Measurements from ENCODE around the gene ARFGAP1.

Gene ARFGAP1

DNA sequence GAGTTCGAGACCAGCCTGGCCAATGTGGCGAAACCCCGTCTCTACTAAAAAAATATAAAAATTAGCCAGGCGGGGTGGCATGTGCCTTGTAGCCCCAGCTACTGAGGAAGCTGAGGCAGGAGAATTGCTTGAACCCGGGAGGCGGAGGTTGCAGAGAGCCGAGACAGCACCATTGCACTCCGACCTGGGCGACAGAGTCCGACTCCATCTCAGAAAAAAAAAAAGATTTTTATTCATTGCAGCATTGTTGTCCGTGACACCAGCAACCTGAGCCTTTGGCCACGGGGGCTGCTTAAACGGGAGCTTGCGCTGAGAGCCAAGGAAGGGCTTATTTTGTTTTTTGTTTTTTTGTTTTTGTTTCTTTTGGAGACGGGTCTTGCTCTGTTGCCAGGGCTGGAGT lies 7.3 kb downstream of the ARFGAP1 start:
- H3K36me3 ChIP-seq, result peaks cover 60% of the 10 kb centered on the region
- no peak for DNase-seq
- H3K27ac ChIP-seq, result no peak overlapping the region
- H3K9me3 ChIP-seq (ENCODE audit: severe bottlenecking), result no peaks in the 10 kb centered on the region
- TF ChIP-seq, protein P1, sequence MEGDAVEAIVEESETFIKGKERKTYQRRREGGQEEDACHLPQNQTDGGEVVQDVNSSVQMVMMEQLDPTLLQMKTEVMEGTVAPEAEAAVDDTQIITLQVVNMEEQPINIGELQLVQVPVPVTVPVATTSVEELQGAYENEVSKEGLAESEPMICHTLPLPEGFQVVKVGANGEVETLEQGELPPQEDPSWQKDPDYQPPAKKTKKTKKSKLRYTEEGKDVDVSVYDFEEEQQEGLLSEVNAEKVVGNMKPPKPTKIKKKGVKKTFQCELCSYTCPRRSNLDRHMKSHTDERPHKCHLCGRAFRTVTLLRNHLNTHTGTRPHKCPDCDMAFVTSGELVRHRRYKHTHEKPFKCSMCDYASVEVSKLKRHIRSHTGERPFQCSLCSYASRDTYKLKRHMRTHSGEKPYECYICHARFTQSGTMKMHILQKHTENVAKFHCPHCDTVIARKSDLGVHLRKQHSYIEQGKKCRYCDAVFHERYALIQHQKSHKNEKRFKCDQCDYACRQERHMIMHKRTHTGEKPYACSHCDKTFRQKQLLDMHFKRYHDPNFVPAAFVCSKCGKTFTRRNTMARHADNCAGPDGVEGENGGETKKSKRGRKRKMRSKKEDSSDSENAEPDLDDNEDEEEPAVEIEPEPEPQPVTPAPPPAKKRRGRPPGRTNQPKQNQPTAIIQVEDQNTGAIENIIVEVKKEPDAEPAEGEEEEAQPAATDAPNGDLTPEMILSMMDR (IDR thresholded peaks at IDR 0.05; ENCODE audit: low read depth, low read length), result no peak
- H3K4me3 ChIP-seq (ENCODE audit: low read depth, low read length), result no peak overlapping the region
- H3K27me3 ChIP-seq (ENCODE audit: insufficient read depth, low read depth, severe bottlenecking), result no peaks in the 10 kb centered on the region

DNA sequence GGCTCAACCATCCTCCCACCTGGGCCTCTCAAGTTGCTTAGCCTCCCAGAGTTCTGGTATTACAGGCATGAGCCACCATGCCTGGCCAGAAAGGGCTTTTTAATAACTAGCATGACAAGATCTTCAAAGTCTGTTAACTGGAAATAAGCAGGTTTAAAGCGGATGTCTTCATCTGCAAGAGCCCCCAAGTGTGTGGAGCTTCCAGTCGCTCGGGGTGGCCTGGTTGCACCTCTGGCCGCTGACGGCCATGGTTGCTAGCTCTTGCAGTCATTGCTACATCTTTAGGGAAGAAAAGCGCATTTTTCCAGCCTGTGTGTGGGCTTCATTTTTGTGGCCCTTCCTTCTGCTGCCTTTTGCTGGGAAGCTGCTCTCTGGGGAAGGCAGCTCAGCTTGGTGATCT lies 7.8 kb downstream of the ARFGAP1 start:
- Histone ChIP-seq H3K4me3 (ENCODE audit: low read depth, low read length) (no peak overlapping the region), H3K36me3 (peaks cover 60% of the 10 kb centered on the region), H3K27ac (no peak overlapping the region), H3K9me3 (ENCODE audit: severe bottlenecking) (no peaks in the 10 kb centered on the region), H3K27me3 (ENCODE audit: insufficient read depth, low read depth, severe bottlenecking) (no peaks in the 10 kb centered on the region)
- TF ChIP-seq, protein P1 (IDR thresholded peaks at IDR 0.05; ENCODE audit: low read depth, low read length), result no peak
- DNase-seq, result no peak

DNA sequence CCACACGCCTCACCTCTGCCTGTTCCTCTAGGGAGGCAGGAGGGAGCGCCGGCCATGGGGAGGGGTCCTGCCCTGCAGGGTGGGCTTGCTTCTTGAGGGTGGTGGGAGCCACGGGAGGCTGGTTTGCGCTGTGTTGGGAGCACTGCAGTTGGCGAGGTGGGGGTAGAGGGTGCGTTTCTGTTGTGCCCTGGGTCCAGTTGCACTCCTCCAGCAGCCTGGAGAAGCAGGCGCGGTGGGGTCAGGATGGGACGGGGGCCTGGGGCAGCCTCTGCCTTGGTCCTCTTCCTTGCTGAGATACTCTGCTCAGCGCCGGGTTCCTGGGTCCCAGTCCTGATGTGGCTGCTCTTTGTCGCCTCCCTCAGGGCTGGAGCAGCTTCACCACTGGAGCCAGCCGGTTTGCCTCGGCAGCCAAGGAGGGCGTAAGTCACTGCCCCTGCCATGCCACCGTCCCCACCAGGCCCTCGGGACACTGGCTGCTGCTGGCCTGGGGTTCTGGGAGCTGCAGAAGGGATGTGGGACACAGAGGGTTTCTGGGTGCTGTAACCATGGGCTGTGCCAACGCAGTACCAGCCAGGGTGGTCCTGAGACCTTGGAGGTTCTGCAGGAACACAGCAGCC lies 8.4 kb downstream of the ARFGAP1 start:
- DNase-seq, result peak; percentile 44
- Histone ChIP-seq H3K27ac (no peak overlapping the region), H3K27me3 (ENCODE audit: insufficient read depth, low read depth, severe bottlenecking) (no peaks in the 10 kb centered on the region), H3K9me3 (ENCODE audit: severe bottlenecking) (no peaks in the 10 kb centered on the region), H3K36me3 (peaks cover 61% of the 10 kb centered on the region), H3K4me3 (ENCODE audit: low read depth, low read length) (no peak overlapping the region)
- TF ChIP-seq, protein P1 (IDR thresholded peaks at IDR 0.05; ENCODE audit: low read depth, low read length), result peak; percentile 76

DNA sequence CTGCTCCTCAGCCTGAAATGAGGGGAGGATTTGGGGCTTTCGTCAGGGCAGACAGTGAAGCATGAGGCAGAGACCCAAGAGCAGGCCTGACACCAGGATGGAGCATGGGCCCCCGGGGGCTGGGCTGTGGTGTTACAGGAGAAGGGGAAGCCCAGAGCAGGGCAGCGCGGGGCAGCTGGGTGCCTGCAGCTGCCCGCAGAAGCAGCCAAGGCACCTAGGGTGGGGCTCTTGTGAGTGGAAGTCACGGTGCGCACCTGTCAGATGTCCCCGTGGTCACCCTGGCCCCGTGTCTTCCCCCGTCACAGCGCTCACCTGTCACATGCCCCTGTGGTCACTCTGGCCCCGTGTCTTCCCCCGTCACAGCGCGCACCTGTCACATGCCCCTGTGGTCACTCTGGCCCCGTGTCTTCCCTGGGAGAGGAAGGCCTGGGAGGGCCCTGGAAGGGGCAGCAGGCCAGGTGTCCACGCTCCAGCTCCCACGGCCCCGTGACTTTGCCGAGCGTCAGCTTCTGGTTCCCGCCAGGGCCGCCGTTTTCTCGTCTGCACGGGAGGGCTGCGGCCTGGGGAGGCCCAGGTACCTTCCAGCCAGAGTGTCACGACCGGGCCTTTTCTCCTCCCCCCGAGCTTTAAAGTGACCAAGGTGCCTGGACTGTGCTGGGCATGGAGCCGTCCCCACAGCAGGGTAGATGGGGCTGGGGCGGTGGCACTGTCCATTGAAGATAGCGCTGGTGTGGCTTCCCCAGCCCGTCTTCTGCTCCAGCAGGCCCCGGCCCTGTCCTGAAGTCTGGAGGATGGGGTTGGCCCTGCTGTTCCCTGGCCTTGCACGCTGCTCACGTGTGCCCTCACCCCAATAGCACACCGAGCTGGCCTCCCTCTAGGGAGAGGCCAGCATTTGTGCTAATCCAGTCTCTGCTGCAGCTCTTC lies 9.4 kb downstream of the ARFGAP1 start:
- no peaks in the 10 kb centered on the region for H3K27me3 ChIP-seq (ENCODE audit: insufficient read depth, low read depth, severe bottlenecking)
- TF ChIP-seq, protein P1 (IDR thresholded peaks at IDR 0.05; ENCODE audit: low read depth, low read length), result no peak
- no peak overlapping the region for H3K27ac ChIP-seq
- no peak for DNase-seq
- H3K4me3 ChIP-seq (ENCODE audit: low read depth, low read length), result no peak overlapping the region
- H3K36me3 ChIP-seq, result peaks cover 51% of the 10 kb centered on the region
- no peaks in the 10 kb centered on the region for H3K9me3 ChIP-seq (ENCODE audit: severe bottlenecking)

DNA sequence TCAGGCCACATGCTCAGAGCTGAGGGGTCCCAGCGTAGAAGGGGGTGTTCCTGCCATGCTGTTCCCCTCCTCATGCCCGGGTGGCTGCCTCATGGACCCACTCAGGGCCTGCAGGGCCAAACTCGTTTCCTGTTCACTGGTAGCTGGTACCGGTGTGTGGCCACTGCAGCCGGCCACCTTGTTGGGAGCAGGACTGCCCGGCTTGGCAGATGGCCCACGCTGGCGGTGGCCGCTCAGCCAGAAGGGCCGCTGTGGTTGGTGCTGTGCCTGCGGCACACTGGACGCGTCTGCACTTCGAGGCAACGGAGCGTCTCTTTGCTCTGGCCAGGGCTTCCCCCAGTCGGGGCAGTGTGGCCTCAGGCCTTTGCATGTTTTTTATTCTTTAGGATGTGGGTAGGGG lies 10.3 kb downstream of the ARFGAP1 start:
- no peak for DNase-seq
- Histone ChIP-seq H3K27ac (no peak overlapping the region), H3K27me3 (ENCODE audit: insufficient read depth, low read depth, severe bottlenecking) (no peaks in the 10 kb centered on the region), H3K9me3 (ENCODE audit: severe bottlenecking) (no peaks in the 10 kb centered on the region), H3K36me3 (peaks cover 45% of the 10 kb centered on the region), H3K4me3 (ENCODE audit: low read depth, low read length) (no peak overlapping the region)
- TF ChIP-seq, protein P1 (IDR thresholded peaks at IDR 0.05; ENCODE audit: low read depth, low read length), result no peak

Measured in WERI-Rb-1 (cell line).